ENCODE data around the gene DEAF1.

The DEAF1 gene

GRCh38 chr11:729492-730074 is 34.6 kb upstream of the DEAF1 start:
- no peak for TF ChIP-seq CTCF (IDR thresholded peaks at IDR 0.05; ENCODE audit: control insufficient read depth, extremely low read depth, insufficient read depth)
- DNase-seq (ENCODE audit: low read depth), result no peak

GRCh38 chr11:728901-729491 is 34.0 kb upstream of the DEAF1 start:
- no peak for DNase-seq (ENCODE audit: low read depth)
- TF ChIP-seq CTCF (IDR thresholded peaks at IDR 0.05; ENCODE audit: control insufficient read depth, extremely low read depth, insufficient read depth), result no peak
- H3K4me3 ChIP-seq (ENCODE audit: low read depth, low read length), result no peak overlapping the region

More at GRCh38 chr11:729492-730074, 34.6 kb upstream of the DEAF1 start:
- H3K4me3 ChIP-seq (ENCODE audit: low read depth, low read length), result no peak overlapping the region

- TF ChIP-seq CTCF (IDR thresholded peaks at IDR 0.05; ENCODE audit: control insufficient read depth, extremely low read depth, insufficient read depth), result peak; percentile 96
- no peak for DNase-seq (ENCODE audit: low read depth)
- no peak overlapping the region for H3K4me3 ChIP-seq (ENCODE audit: low read depth, low read length)
These were observed 33.1 kb upstream of the DEAF1 start for GRCh38 chr11:727859-728748.

- no peak overlapping the region for H3K4me3 ChIP-seq (ENCODE audit: low read depth, low read length)
- no peak for TF ChIP-seq CTCF (IDR thresholded peaks at IDR 0.05; ENCODE audit: control insufficient read depth, extremely low read depth, insufficient read depth)
- DNase-seq (ENCODE audit: low read depth), result no peak
These were observed 32.3 kb upstream of the DEAF1 start for GRCh38 chr11:727281-727701.

DNA sequence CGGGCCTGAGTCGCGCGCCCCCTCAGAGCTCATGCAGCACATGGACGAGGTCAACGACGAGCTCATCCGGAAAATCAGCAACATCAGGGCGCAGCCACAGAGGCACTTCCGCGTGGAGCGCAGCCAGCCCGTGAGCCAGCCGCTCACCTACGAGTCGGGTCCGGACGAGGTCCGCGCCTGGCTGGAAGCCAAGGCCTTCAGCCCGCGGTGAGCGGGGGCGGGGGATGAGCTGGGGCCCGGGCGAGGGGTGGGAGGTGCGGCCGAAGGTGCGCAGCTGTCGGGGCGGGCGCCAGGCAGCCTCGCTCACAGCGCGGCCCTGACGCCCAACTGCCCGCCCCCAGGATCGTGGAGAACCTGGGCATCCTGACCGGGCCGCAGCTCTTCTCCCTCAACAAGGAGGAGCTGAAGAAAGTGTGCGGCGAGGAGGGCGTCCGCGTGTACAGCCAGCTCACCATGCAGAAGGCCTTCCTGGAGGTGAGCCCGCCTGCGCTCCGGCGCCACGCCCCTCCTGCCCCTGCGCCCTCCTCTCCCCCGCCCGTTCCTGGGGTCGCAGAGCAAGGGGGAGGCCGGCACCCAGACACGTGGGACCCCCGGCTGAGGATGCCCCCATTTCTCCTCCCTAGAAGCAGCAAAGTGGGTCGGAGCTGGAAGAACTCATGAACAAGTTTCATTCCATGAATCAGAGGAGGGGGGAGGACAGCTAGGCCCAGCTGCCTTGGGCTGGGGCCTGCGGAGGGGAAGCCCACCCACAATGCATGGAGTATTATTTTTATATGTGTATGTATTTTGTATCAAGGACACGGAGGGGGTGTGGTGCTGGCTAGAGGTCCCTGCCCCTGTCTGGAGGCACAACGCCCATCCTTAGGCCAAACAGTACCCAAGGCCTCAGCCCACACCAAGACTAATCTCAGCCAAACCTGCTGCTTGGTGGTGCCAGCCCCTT is 31.5 kb upstream of the DEAF1 start:
- DNase-seq (ENCODE audit: low read depth), result no peak
- TF ChIP-seq CTCF (IDR thresholded peaks at IDR 0.05; ENCODE audit: control insufficient read depth, extremely low read depth, insufficient read depth), result no peak
- no peak overlapping the region for H3K4me3 ChIP-seq (ENCODE audit: low read depth, low read length)

- DNase-seq (ENCODE audit: low read depth), result no peak
- H3K4me3 ChIP-seq (ENCODE audit: low read depth, low read length), result no peak overlapping the region
These were observed 30.7 kb upstream of the DEAF1 start for GRCh38 chr11:725624-726202.

More at GRCh38 chr11:725624-726202, 30.7 kb upstream of the DEAF1 start:
- no peak for TF ChIP-seq CTCF (IDR thresholded peaks at IDR 0.05; ENCODE audit: control insufficient read depth, extremely low read depth, insufficient read depth)
